ENCODE measurements around the gene CNRIP1. TPM values are rescaled to one million over a fixed set of nuclear protein-coding genes. Genes with fewer than 3 reads are reported as not detected.

The CNRIP1 gene, protein sequence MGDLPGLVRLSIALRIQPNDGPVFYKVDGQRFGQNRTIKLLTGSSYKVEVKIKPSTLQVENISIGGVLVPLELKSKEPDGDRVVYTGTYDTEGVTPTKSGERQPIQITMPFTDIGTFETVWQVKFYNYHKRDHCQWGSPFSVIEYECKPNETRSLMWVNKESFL
- 1.5 to 2.3 TPM (median 2.1 TPM) in 5 replicates for total RNA-seq (2022; extraction: Qiagen RNA extraction)

DNA sequence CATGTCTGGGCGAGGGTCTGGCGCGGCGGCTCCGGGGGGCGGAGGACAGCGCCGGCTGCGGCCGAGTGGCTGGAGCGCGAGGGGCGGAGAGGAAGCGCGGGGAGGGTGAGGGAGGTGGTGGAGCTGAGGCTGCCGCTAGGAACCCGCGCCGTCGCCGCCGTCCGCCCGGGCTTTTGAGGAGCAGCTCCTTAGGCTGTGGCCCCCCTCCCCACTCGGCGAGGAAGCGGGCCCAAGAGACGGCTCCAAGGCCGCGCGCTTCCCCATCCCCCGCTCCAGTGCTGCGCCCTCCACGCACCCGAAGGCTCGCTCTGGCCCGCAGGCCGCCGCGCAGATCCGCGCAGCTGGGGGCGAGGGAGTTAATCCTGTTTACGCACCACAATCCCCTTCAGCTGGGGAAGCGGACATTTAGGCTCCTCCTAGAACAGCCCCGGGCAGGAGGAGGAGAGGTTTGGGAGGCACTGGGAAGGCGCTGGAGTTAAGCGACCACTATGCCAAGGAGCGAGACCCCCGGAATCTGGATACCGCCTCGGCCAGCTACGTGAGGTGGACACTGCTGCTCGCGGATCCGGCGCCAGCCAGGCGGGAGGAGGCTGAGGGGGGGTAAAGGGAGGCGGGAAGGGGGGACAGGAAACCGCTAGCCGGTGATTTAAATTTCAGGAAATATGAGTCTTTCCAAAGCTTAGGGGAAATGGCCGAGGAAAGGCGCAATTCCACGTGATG is at the start of gene CNRIP1:
TSS of gene CNRIP1 (minus strand) at position 552 of the 720 bp plus-strand sequence. CDS start at position 3, 549 bp downstream.

DNA sequence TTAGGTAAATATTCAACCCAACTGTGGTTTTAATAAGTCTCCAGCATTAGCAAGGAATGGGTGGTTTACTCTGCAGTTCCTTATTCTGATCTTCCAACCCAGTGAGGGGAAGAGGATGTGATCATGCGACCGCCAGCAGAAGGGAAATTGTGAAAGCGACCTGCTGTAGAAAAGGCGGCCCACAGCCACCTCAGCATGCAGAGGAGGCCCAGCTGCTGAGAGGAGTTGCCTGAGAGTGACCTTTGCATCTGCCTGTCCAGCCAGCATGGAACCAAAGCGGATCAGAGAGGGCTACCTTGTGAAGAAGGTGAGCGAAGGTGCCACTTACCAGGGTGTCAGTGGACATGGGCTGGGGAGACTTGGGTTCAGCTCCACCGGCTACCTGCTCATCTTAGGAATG is 45.3 kb upstream of the CNRIP1 start, which contains the start of gene PLEK:
TSS of gene PLEK (plus strand) at position 196 of the 400 bp plus-strand sequence. CDS start at position 266, 70 bp downstream.

DNA sequence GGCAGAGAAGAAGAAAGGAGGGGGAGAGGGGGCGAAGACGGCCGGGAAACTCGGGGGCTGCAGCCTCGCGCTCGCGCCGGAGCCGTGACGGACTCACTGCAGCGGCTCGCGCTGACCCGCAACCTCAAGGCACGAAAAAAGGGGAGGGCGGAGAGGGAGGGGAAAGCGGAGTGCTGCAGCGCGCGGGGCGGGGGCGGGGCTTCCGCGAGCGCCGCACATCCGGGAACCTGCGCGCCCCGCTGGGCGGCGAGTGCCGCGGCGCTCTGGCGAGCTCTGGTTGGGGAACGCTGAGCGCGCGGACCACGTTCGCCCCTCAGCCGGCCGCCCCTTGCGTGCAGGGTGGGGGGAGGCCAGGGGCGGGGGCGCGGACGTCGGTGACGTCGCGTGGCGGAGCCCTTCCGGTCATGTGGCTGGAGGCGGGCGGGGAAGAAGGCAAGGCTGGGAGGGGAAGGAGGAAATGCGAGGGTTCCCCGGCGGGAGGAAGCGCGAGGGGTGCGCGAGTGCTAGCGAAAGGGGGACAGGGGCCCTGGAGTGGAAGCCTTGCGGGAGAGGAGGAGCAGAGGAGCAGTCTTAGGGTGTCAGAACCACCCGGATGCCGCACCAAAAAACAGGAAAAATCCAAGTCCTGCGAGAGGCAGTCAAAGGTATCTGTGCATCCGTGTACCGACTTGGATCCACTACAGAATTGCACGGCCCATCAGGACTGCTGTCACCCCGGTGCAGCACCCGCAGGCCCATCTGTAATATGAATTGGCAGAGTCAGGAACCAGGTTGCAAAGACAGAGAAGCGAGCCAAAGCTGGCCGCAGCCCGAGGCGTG is 67.1 kb downstream of the CNRIP1 start, which contains the start of gene PPP3R1:
TSS of gene PPP3R1 (minus strand) at position 133 of the 819 bp plus-strand sequence. CDS start 405 bp downstream, outside the sequence.

Other genes with a start within 250 kb of the CNRIP1 start
- gene PNO1, start 162.1 kb downstream of the CNRIP1 start, total RNA-seq (2022; extraction: Qiagen RNA extraction), result 51.7 to 60.5 TPM (median 52.8 TPM) in 5 replicates
- gene PPP3R1, start 67.4 kb downstream of the CNRIP1 start, total RNA-seq (2022; extraction: Qiagen RNA extraction), result 51.7 to 74.8 TPM (median 58.7 TPM) in 5 replicates
- gene PLEK, start 45.3 kb upstream of the CNRIP1 start, total RNA-seq (2022; extraction: Qiagen RNA extraction), result not detected in 5 replicates
- 0.39 to 0.61 TPM (median 0.55 TPM) in 5 replicates for gene FBXO48, start 147.3 kb upstream of the CNRIP1 start, total RNA-seq (2022; extraction: Qiagen RNA extraction)
- gene APLF, start 147.6 kb upstream of the CNRIP1 start, total RNA-seq (2022; extraction: Qiagen RNA extraction), result 0.64 to 0.87 TPM (median 0.80 TPM) in 5 replicates